Measurements from ENCODE around the gene TRIM52. TPM values are rescaled to one million over a fixed set of nuclear protein-coding genes. Genes with fewer than 3 reads are reported as not detected.

Gene TRIM52
- total RNA-seq, 1 experiment from 2014 or later, result 15.2 TPM

GRCh38 chr5:181222630-181223057 is 38.3 kb downstream of the TRIM52 start:
- Histone ChIP-seq H3K9me2 (ENCODE audit: insufficient read depth) (no peaks in the 10 kb centered on the region), H3K4me3 (peak overlapping the region; percentile 68), H3K27ac (peak overlapping the region; percentile 89), H3K4me2 (peak overlapping the region; percentile 91), H3F3A (ENCODE audit: insufficient read depth, low read depth) (peaks cover 46% of the 10 kb centered on the region), H3K27me3 (ENCODE audit: insufficient read depth, low read depth) (no peaks in the 10 kb centered on the region), H3K9me3 (ENCODE audit: insufficient read depth, low read depth) (no peaks in the 10 kb centered on the region), H3K4me1 (replicated peaks; ENCODE audit: insufficient read depth) (peaks cover 18% of the 10 kb centered on the region; the same call in 1 of the 2 replicates), H3K79me2 (ENCODE audit: low read depth) (peaks cover 39% of the 10 kb centered on the region), H2AFZ (peak overlapping the region; percentile 75), H3K36me3 (ENCODE audit: low read depth) (peaks cover 11% of the 10 kb centered on the region), H4K20me1 (ENCODE audit: insufficient read depth) (peaks cover 3% of the 10 kb centered on the region)
- TSS peak; percentile 85 for BruUV-seq (replicated peaks)
- ChIA-PET CTCF (no interaction called here), POLR2A (ENCODE audit: unreplicated experiment) (interaction anchor here (0.6 to 1.4 kb wide), 3 partner anchors 21 to 38 kb away, joined by 3 to 18 read pairs (median 3); partner anchors contain the start of gene RACK1)
- DNase-seq, result no peak
- TF ChIP-seq CTCF (conservative IDR thresholded peaks at IDR 0.05), result no peak; the same call in 1 of the 2 replicates
- intact Hi-C loops (cut with micrococcal nuclease; ENCODE audit: unreplicated experiment), result loop anchor here (1.0 to 10.0 kb wide), 6 partner anchors 15 to 418 kb away; partner anchors contain the start of genes MGAT1 and ZFP62

- Histone ChIP-seq H3K27me3 (ENCODE audit: insufficient read depth, low read depth) (no peaks in the 10 kb centered on the region), H2AFZ (peak overlapping the region; percentile 75), H3F3A (ENCODE audit: insufficient read depth, low read depth) (peaks cover 52% of the 10 kb centered on the region), H3K27ac (peak overlapping the region; percentile 89), H3K4me3 (peak overlapping the region; percentile 68), H3K36me3 (ENCODE audit: low read depth) (peaks cover 5% of the 10 kb centered on the region; the same call in 1 of the 2 replicates), H3K4me1 (replicated peaks; ENCODE audit: insufficient read depth) (peaks cover 19% of the 10 kb centered on the region; the same call in 1 of the 2 replicates), H3K79me2 (ENCODE audit: low read depth) (peaks cover 34% of the 10 kb centered on the region), H3K9me3 (ENCODE audit: insufficient read depth, low read depth) (no peaks in the 10 kb centered on the region), H3K4me2 (peak overlapping the region; percentile 91), H3K9me2 (ENCODE audit: insufficient read depth) (no peaks in the 10 kb centered on the region), H4K20me1 (ENCODE audit: insufficient read depth) (peaks cover 5% of the 10 kb centered on the region)
- CTCF ChIA-PET, result no interaction called here
- POLR2A ChIA-PET (ENCODE audit: unreplicated experiment), result interaction anchor here (0.6 kb wide), 3 partner anchors 15 to 38 kb away, joined by 3 read pairs; no protein-coding TSS in a partner anchor
- BruUV-seq (replicated peaks), result no TSS peak
- intact Hi-C loops (cut with micrococcal nuclease; ENCODE audit: unreplicated experiment), result loop anchor here (1.0 to 10.0 kb wide), 4 partner anchors 15 to 417 kb away; partner anchors contain the start of gene MGAT1
- DNase-seq, result peak; percentile 93 to 97
- no peak for TF ChIP-seq CTCF (conservative IDR thresholded peaks at IDR 0.05)
- TF ChIP-seq EZH2 (IDR thresholded peaks at IDR 0.05; ENCODE audit: low read depth), result no peak
Measured at GRCh38 chr5:181221792-181222629, 38.9 kb downstream of the TRIM52 start.

GRCh38 chr5:181221105-181221791 is 39.7 kb downstream of the TRIM52 start:
- Histone ChIP-seq H2AFZ (no peak overlapping the region), H3F3A (ENCODE audit: insufficient read depth, low read depth) (peaks cover 58% of the 10 kb centered on the region), H4K20me1 (ENCODE audit: insufficient read depth) (peaks cover 5% of the 10 kb centered on the region), H3K4me1 (replicated peaks; ENCODE audit: insufficient read depth) (peaks cover 19% of the 10 kb centered on the region; the same call in 1 of the 2 replicates), H3K79me2 (ENCODE audit: low read depth) (peaks cover 26% of the 10 kb centered on the region), H3K4me3 (peak overlapping the region; percentile 68; the same call in 1 of the 2 replicates), H3K27ac (peak overlapping the region; percentile 89), H3K9me3 (ENCODE audit: insufficient read depth, low read depth) (no peaks in the 10 kb centered on the region), H3K27me3 (ENCODE audit: insufficient read depth, low read depth) (no peaks in the 10 kb centered on the region), H3K4me2 (peak overlapping the region; percentile 91), H3K9me2 (ENCODE audit: insufficient read depth) (no peaks in the 10 kb centered on the region), H3K36me3 (ENCODE audit: low read depth) (no peaks in the 10 kb centered on the region)
- CTCF ChIA-PET, result interaction anchor here (0.7 kb wide), 1 partner anchor 435 kb away, joined by 7 read pairs; no protein-coding TSS in a partner anchor
- intact Hi-C loops (cut with micrococcal nuclease; ENCODE audit: unreplicated experiment), result loop anchor here (10.0 kb wide), 1 partner anchor 416 kb away; the partner anchor contains the start of gene MGAT1
- no TSS peak for BruUV-seq (replicated peaks)
- DNase-seq, result no peak
- POLR2A ChIA-PET (ENCODE audit: unreplicated experiment), result no interaction called here
- no peak for TF ChIP-seq EZH2 (IDR thresholded peaks at IDR 0.05; ENCODE audit: low read depth)
- TF ChIP-seq CTCF (conservative IDR thresholded peaks at IDR 0.05), result no peak

All from PC-9 (cell line).